Lower lobe of right lung (tissue), 2 donors: Measurements from ENCODE around the gene PXMP4. TPM values are rescaled to one million over a fixed set of nuclear protein-coding genes. Genes with fewer than 3 reads are reported as not detected.

ENCODE experiments used
- ATAC-seq, 2 donors: fragments of 200-7000 bp; cut with Tn5 transposase; one replicate each; pipeline ENCODE4 v1.9.1; 2020 to 2022; ENCODE audit warnings: mild to moderate bottlenecking in 2 of 2, moderate library complexity in 2 of 2
- DNase-seq: peaks from one replicate; pipeline ENCODE4 v3.0.0-alpha.2; 2020
- H3K27ac ChIP-seq: fragments of 200-600 bp; one replicate; pipeline ENCODE4 v1.8.0; 2022
- H3K27me3 ChIP-seq: fragments of 200-600 bp; one replicate; pipeline ENCODE4 v1.8.0; 2022; ENCODE audit warnings: low read depth
- H3K36me3 ChIP-seq: fragments of 200-600 bp; one replicate; pipeline ENCODE4 v1.8.0; 2022; ENCODE audit warnings: mild to moderate bottlenecking
- H3K4me1 ChIP-seq: fragments of 200-600 bp; one replicate; pipeline ENCODE4 v1.8.0; 2022
- H3K4me3 ChIP-seq: fragments of 200-600 bp; one replicate; pipeline ENCODE4 v1.8.0; 2022; ENCODE audit warnings: mild to moderate bottlenecking
- H3K9me3 ChIP-seq: fragments of 200-600 bp; one replicate; pipeline ENCODE4 v1.8.0; 2022
- intact Hi-C: fragments of 100-400 bp; cut with DNase I; formaldehyde crosslinking; loops from one replicate; pipeline ENCODE4 v1.11.0; 2022
- total RNA-seq: library from RNA; stranded (reverse); fragmentation: NEBNext Ultra II Directional; extraction: Animal tissue kit (Norgen Biotek cat#: 25700); gene quantifications from one replicate; pipeline ENCODE4 v1.2.1, GENCODE V29; 2021
- TF ChIP-seq, protein P1 (sequence below): fragments of 200-600 bp; IDR thresholded peaks from one replicate; pipeline ENCODE4 v1.8.0; 2022; ENCODE audit warnings: antibody characterized with exemption, mild to moderate bottlenecking
- donor health status: DM: no; HTN: yes; CAD: no; lungs with severe emphysema.

PXMP4 gene
- total RNA-seq, 1 donor from 2014 or later: 60.5 TPM

DNA sequence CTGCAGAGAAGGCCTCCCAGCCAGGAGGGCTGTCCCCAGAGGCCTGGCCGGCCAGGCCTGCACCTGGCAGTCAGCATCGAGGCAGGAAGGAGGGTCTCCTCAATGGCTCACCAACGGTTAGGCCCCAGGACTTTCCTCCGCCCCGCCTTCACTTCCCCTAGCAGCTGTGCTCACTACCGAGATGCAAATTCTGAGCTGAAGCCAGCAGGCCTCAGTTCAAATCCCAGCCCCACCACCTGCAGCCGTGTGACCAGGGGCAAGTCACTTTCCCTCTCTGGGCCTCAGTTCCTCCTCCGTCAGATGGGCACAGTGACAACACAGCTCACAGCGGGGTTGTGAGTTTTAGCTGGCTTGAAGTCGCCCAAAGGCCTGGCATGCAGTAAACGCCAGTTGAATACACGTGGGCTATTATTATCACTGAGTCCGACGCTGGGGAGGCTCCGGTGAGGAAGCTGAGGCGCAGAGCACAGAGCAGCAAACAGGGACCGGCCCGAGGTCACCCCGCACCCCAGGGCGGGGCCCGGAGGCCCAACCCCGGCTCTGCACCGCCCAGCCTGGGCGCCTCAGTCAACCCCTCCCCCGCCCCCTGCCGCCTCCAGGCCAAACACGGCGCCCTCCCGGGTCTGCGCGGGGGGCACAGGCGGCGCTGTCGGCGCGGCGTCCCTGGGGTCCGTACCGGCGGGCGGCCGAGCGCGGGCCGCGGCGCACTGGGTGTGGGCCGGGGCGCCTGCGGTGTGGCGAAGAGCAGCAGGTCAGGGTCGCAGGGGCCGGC lies 34.6 kb downstream of the PXMP4 start:
- Histone ChIP-seq H3K27me3 (no peaks in the 10 kb centered on the region), H3K9me3 (no peaks in the 10 kb centered on the region), H3K4me1 (peaks cover 37% of the 10 kb centered on the region), H3K27ac (peak overlapping the region; percentile 6), H3K4me3 (peak overlapping the region; percentile 51), H3K36me3 (no peaks in the 10 kb centered on the region)
- intact Hi-C loops: no loop called here
- DNase-seq (no peak), ATAC-seq (peak in 1 of 2 donors; percentile 6)
- TF ChIP-seq, protein P1, sequence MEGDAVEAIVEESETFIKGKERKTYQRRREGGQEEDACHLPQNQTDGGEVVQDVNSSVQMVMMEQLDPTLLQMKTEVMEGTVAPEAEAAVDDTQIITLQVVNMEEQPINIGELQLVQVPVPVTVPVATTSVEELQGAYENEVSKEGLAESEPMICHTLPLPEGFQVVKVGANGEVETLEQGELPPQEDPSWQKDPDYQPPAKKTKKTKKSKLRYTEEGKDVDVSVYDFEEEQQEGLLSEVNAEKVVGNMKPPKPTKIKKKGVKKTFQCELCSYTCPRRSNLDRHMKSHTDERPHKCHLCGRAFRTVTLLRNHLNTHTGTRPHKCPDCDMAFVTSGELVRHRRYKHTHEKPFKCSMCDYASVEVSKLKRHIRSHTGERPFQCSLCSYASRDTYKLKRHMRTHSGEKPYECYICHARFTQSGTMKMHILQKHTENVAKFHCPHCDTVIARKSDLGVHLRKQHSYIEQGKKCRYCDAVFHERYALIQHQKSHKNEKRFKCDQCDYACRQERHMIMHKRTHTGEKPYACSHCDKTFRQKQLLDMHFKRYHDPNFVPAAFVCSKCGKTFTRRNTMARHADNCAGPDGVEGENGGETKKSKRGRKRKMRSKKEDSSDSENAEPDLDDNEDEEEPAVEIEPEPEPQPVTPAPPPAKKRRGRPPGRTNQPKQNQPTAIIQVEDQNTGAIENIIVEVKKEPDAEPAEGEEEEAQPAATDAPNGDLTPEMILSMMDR: no peak

DNA sequence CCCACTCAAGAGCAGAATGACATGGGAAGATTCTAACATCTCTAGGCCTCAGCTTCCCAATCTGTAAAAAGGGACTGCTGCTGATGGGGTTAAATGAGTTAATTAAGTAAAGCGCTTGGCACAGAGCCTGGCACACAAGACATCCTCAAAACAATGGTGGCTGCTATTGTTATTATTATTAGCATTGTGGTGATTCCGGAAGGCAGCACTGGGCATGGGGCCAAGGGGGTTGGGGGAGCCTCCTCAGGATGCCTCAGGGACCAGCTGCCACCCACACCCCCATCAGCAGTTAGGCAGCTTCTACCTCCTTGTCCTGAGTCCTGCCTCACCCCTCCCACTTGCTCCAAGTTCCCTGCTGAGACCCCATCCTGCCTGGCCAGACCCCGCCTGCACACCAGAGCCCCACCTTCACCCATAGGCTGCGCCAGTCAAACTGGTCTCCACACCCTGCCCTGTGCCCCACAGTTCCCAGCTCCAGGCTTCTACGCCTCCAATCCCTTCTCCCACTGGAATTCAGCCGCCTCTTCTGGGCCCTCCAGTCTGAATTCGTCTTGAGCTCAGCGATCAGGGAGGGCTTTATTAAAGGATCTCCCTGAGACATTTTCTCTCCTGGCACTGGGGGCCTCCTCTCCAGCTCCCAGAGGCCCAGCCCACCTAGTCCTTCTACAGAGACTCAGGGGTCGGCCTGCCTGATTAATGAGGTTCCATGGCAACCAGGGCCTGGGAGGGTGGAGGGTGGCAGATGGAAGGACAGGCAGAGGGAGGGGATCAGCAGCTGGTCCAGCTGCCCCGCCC lies 35.4 kb downstream of the PXMP4 start:
- ATAC-seq: no peak
- peak overlapping the region; percentile 51 for H3K4me3 ChIP-seq
- no peaks in the 10 kb centered on the region for H3K9me3 ChIP-seq
- TF ChIP-seq, protein P1: no peak
- intact Hi-C loops: no loop called here
- no peak for DNase-seq
- H3K4me1 ChIP-seq: peaks cover 37% of the 10 kb centered on the region
- H3K27ac ChIP-seq: peak overlapping the region; percentile 6
- H3K27me3 ChIP-seq: no peaks in the 10 kb centered on the region
- no peaks in the 10 kb centered on the region for H3K36me3 ChIP-seq

DNA sequence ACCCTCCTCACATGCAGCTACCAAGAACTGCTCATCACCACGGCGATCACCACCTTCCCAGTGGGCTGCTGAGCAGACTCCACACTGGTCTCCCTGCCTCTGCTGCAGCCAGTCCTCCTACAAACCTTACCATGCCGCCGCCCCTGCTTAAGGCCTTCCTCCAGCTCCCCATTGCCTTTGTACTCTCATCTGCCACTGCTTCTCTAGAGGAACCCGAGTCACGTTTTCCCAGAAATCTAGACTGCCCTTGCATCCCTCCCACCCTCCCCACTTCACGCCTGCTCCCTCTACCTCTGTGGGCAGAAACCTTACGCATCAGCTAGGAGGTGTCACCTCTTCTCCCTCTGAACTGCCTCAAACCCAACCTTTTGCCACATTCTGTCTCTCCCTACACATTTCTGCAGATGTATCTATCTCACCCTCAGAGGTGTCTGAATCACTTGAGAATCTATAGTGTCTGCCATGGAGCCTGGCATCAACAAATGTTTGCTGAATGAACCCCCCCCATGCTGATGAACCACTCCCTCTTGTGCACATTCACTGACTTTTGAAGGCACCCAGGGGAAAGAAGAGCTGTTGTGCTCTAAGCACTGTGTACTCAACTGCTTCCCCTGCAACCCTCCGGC lies 38.3 kb downstream of the PXMP4 start:
- peaks cover 24% of the 10 kb centered on the region for H3K4me1 ChIP-seq
- ATAC-seq (no peak), DNase-seq (no peak)
- intact Hi-C loops: no loop called here
- no peaks in the 10 kb centered on the region for H3K9me3 ChIP-seq
- TF ChIP-seq, protein P1: no peak
- H3K36me3 ChIP-seq: no peaks in the 10 kb centered on the region
- H3K27me3 ChIP-seq: no peaks in the 10 kb centered on the region
- no peak overlapping the region for H3K4me3 ChIP-seq
- no peak overlapping the region for H3K27ac ChIP-seq

DNA sequence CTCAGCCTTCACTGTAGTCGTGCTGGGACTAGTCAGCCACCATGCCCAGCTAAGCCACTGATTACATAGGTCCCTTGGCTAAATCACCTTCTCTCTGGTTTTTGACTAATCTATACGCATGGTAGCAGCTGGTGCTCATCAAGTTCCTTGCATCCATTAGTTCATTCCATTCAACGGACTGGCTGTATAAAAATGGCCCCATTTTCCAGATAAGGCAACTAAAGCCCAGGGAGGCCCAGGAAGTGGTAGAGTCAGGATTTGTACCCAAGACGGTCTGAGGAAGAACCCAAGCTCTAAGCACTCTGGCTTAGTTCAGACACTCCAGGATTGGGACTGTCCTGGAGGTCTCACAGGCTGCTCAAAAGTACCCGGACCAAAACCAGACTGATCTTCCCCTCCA lies 38.8 kb downstream of the PXMP4 start:
- intact Hi-C loops: no loop called here
- Histone ChIP-seq H3K4me1 (peaks cover 21% of the 10 kb centered on the region), H3K4me3 (no peak overlapping the region), H3K36me3 (no peaks in the 10 kb centered on the region), H3K9me3 (no peaks in the 10 kb centered on the region), H3K27ac (no peak overlapping the region), H3K27me3 (no peaks in the 10 kb centered on the region)
- no peak for ATAC-seq
- no peak for DNase-seq
- TF ChIP-seq, protein P1: no peak

DNA sequence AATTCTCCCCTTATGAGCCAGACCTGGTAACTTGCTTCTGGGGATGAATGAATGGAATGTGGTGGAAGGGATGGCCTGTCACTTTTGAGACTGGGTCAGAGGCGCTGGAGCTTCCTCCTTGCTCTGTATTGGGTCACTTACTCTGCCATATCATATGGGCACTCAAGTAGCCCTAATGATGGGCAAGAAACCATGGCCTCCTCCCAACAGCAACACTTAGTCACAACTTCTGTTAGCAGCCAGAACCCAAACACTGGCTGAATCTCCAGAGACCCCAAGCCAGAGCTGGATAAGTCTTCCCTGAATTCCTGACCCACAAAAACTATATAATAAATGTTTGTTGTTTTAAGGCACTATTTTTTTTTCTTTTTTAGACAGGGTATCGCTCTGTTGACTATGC lies 39.4 kb downstream of the PXMP4 start:
- TF ChIP-seq, protein P1: no peak
- intact Hi-C loops: no loop called here
- Histone ChIP-seq H3K27me3 (no peaks in the 10 kb centered on the region), H3K4me3 (no peak overlapping the region), H3K4me1 (peaks cover 27% of the 10 kb centered on the region), H3K9me3 (no peaks in the 10 kb centered on the region), H3K27ac (no peak overlapping the region), H3K36me3 (no peaks in the 10 kb centered on the region)
- DNase-seq (no peak), ATAC-seq (no peak)
